ENCODE measurements around the gene PHLDB3.

The PHLDB3 gene

GRCh38 chr19:43499042-43499441, 5.5 kb downstream of the PHLDB3 start:
- TF ChIP-seq CTCF (IDR thresholded peaks at IDR 0.05; ENCODE audit: insufficient read depth, low read length, poor library complexity, severe bottlenecking): no peak
- Histone ChIP-seq H3K27me3 (replicated peaks; ENCODE audit: control insufficient read depth, insufficient read depth, low read length) (no peaks in the 10 kb centered on the region), H3K36me3 (ENCODE audit: control insufficient read depth, insufficient read depth, low read length) (peaks cover 4% of the 10 kb centered on the region), H3K4me3 (replicated peaks; ENCODE audit: low read depth, low read length) (no peak overlapping the region)
- DNase-seq (ENCODE audit: extremely low read depth, insufficient read length): no peak

GRCh38 chr19:43498233-43498842, 6.2 kb downstream of the PHLDB3 start:
- H3K36me3 ChIP-seq (ENCODE audit: control insufficient read depth, insufficient read depth, low read length): peaks cover 4% of the 10 kb centered on the region

DNA sequence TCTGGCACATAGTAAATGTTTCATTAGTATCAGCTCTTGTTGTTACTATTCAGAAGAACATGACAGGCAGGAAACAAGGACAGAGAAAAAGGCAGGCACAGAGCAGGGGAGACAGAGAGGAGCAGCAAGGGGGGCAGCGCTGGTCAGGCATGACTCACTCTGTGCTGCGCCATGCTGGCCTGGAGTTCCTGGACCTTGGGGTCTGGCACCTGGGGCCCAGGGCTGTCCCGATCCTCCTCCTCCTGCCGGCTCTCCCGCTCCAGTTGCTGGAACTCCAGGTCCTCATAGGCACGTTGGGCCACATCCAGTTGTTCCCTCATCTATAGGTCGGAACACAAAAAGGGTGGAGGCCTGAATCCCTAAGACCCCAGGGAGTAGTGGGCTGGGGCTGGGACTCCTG, 7.6 kb downstream of the PHLDB3 start:
- no peak for DNase-seq (ENCODE audit: extremely low read depth, insufficient read length)
- Histone ChIP-seq H3K4me3 (replicated peaks; ENCODE audit: low read depth, low read length) (no peak overlapping the region), H3K36me3 (ENCODE audit: control insufficient read depth, insufficient read depth, low read length) (peaks cover 4% of the 10 kb centered on the region), H3K27me3 (replicated peaks; ENCODE audit: control insufficient read depth, insufficient read depth, low read length) (no peaks in the 10 kb centered on the region)
- no peak for TF ChIP-seq CTCF (IDR thresholded peaks at IDR 0.05; ENCODE audit: insufficient read depth, low read length, poor library complexity, severe bottlenecking)

More at GRCh38 chr19:43498233-43498842, 6.2 kb downstream of the PHLDB3 start:
- TF ChIP-seq CTCF (IDR thresholded peaks at IDR 0.05; ENCODE audit: insufficient read depth, low read length, poor library complexity, severe bottlenecking): no peak
- no peak for DNase-seq (ENCODE audit: extremely low read depth, insufficient read length)
- Histone ChIP-seq H3K27me3 (replicated peaks; ENCODE audit: control insufficient read depth, insufficient read depth, low read length) (no peaks in the 10 kb centered on the region), H3K4me3 (replicated peaks; ENCODE audit: low read depth, low read length) (no peak overlapping the region)

DNA sequence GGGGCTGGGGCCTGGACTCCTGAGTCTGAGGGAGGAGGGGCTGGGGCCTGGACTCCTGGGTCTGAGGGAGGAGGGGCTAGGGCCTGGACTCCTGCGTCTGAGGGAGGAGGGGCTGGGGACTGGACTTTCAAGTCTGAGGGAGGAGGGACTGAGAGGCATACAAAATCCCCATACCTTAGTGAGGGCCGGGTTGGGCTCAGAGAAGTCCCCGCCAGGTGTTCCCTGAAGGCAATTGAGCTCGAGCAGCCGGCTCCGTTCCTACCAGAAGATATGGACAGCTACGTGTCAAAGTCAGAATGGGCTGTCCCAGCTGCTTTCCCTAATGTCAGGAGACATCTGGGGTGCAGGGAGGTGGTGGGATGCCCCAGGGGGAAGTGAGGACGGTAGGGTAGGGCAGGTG, 9.5 kb downstream of the PHLDB3 start:
- DNase-seq (ENCODE audit: extremely low read depth, insufficient read length): no peak
- H3K4me3 ChIP-seq (replicated peaks; ENCODE audit: low read depth, low read length): no peak overlapping the region
- H3K36me3 ChIP-seq (ENCODE audit: control insufficient read depth, insufficient read depth, low read length): peaks cover 4% of the 10 kb centered on the region
- H3K27me3 ChIP-seq (replicated peaks; ENCODE audit: control insufficient read depth, insufficient read depth, low read length): no peaks in the 10 kb centered on the region
- TF ChIP-seq CTCF (IDR thresholded peaks at IDR 0.05; ENCODE audit: insufficient read depth, low read length, poor library complexity, severe bottlenecking): no peak

DNA sequence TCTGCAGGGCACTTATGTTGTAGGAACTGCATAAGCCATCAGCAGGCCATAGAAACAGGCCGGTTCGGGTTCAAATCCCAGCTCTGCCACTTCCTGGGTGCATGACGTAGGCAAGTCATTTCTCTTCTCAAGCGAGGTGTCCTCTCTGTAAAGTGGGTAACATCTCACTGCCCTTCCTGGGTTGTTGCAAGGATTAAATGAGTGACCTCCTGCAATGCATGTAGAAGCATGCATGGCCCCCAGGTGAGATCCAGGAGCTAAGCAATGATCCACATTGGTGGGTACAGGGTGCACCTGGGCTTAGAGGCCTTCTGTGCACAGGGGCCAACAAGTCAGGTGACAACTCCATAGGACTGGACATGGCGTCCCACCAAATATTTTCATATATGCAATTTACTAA, 13.8 kb downstream of the PHLDB3 start:
- no peak for TF ChIP-seq CTCF (IDR thresholded peaks at IDR 0.05; ENCODE audit: insufficient read depth, low read length, poor library complexity, severe bottlenecking)
- no peaks in the 10 kb centered on the region for H3K27me3 ChIP-seq (replicated peaks; ENCODE audit: control insufficient read depth, insufficient read depth, low read length)
- H3K36me3 ChIP-seq (ENCODE audit: control insufficient read depth, insufficient read depth, low read length): peaks cover 4% of the 10 kb centered on the region
- no peak overlapping the region for H3K4me3 ChIP-seq (replicated peaks; ENCODE audit: low read depth, low read length)
- no peak for DNase-seq (ENCODE audit: extremely low read depth, insufficient read length)
